ENCODE measurements around the gene ADK.

GRCh38 chr10:74153676-74154075 is 2.7 kb downstream of the ADK start:
- TF ChIP-seq CTCF (conservative IDR thresholded peaks at IDR 0.05) (no peak), ZFX (IDR thresholded peaks at IDR 0.05) (no peak)
